DND-41 (cell line): ENCODE measurements around the gene ARHGEF4.

Experiments
- ATAC-seq: fragments of 200-7000 bp; cut with Tn5 transposase; 3 replicates; pipeline ENCODE4 v1.9.1; 2021; ENCODE audit warnings: low read depth; ENCODE audit not compliant: insufficient read depth
- DNase-seq: peaks from one replicate; pipeline ENCODE4 v3.0.0-alpha.2; 2020
- H2AFZ ChIP-seq: 2 replicates; pipeline ENCODE4 v1.6.0; 2012; ENCODE audit warnings: low read depth, low read length
- H3K27ac ChIP-seq: 2 replicates; pipeline ENCODE4 v1.5.1; 2012; ENCODE audit warnings: low read length, inconsistent platforms
- H3K27me3 ChIP-seq: fragments of 200-600 bp; sonication (generic); 2 replicates; pipeline ENCODE4 v1.6.0; 2012; ENCODE audit warnings: low read length, mild to moderate bottlenecking, inconsistent platforms; ENCODE audit not compliant: insufficient read depth, poor library complexity
- H3K36me3 ChIP-seq: 2 replicates; pipeline ENCODE4 v1.5.1; 2012; ENCODE audit warnings: low read length, inconsistent platforms; ENCODE audit not compliant: insufficient read depth
- H3K4me1 ChIP-seq: 2 replicates; pipeline ENCODE4 v1.5.1; 2012; ENCODE audit warnings: mild to moderate bottlenecking, low read length; ENCODE audit not compliant: insufficient read depth
- H3K4me2 ChIP-seq: 2 replicates; pipeline ENCODE4 v1.6.0; 2012; ENCODE audit warnings: mild to moderate bottlenecking, moderate library complexity, low read length, inconsistent platforms; ENCODE audit not compliant: insufficient read depth
- H3K4me3 ChIP-seq, 2 experiments: fragments of 200-600 bp in 1 of 2; shearing (Covaris generic) in 1 of 2; 2 replicates each; pipeline ENCODE4 v1.5.1; 2012 to 2016; ENCODE audit warnings: inconsistent platforms in 2 of 2, low read length in 2 of 2, mild to moderate bottlenecking in 2 of 2, low read depth in 1 of 2, moderate library complexity in 1 of 2
- H3K79me2 ChIP-seq: 2 replicates; pipeline ENCODE4 v1.6.0; 2012; ENCODE audit warnings: low read length, inconsistent platforms; ENCODE audit not compliant: insufficient read depth
- H3K9ac ChIP-seq: 2 replicates; pipeline ENCODE4 v1.6.0; 2012; ENCODE audit warnings: low read depth, mild to moderate bottlenecking, inconsistent platforms, low read length, moderate library complexity
- H3K9me3 ChIP-seq: 2 replicates; pipeline ENCODE4 v1.5.1; 2012; ENCODE audit warnings: low read length, moderate library complexity, mild to moderate bottlenecking, inconsistent platforms; ENCODE audit not compliant: insufficient read depth, severe bottlenecking
- H4K20me1 ChIP-seq: 2 replicates; pipeline ENCODE4 v1.6.0; 2012; ENCODE audit warnings: low read length; ENCODE audit not compliant: insufficient read depth
- CTCF ChIP-seq: IDR thresholded peaks from 2 replicates; pipeline ENCODE4 v1.5.1; 2012; ENCODE audit warnings: borderline replicate concordance, low read length, moderate library complexity, mild to moderate bottlenecking; ENCODE audit not compliant: poor library complexity, severe bottlenecking; ENCODE audit errors: extremely low read depth
- EZH2 ChIP-seq: IDR thresholded peaks from 3 replicates; pipeline ENCODE4 v1.6.1; 2012; ENCODE audit warnings: borderline replicate concordance, low read depth, mild to moderate bottlenecking, moderate library complexity, low read length, inconsistent platforms; ENCODE audit not compliant: severe bottlenecking

ARHGEF4 gene

DNA sequence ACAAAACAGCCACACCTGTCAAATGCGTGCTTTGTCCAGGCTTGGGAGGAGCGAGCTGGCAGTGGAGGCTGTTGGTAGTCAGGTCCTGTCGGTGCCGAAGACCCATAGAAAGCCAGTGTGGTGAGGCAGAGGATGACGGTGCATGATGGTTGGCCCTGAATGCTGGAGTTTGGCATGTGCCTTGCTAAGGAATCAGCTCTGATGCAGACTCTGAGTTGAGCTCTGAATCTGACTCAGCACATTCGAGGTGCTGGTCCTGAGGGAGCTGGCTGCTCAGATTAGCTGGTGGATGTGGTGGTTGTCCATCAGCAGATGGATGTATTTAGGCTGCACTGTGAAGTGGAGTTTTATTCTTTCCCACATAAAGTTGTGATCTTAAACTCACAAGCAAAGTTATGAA is 111.3 kb downstream of the ARHGEF4 start:
- Histone ChIP-seq H3K4me2 (no peak overlapping the region), H3K36me3 (no peaks in the 10 kb centered on the region), H3K4me1 (no peaks in the 10 kb centered on the region), H2AFZ (no peak overlapping the region), H3K4me3 (no peak overlapping the region), H4K20me1 (no peaks in the 10 kb centered on the region), H3K27ac (no peak overlapping the region), H3K79me2 (no peaks in the 10 kb centered on the region), H3K9me3 (peaks cover 21% of the 10 kb centered on the region), H3K9ac (no peak overlapping the region), H3K27me3 (no peaks in the 10 kb centered on the region)
- DNase-seq (no peak), ATAC-seq (no peak)
- TF ChIP-seq EZH2, result no peak
- TF ChIP-seq CTCF, result no peak

GRCh38 chr2:130949954-130950353 is 113.2 kb downstream of the ARHGEF4 start:
- TF ChIP-seq CTCF, result no peak
- TF ChIP-seq EZH2, result no peak
- H3K4me1 ChIP-seq, result no peaks in the 10 kb centered on the region
- DNase-seq (no peak), ATAC-seq (no peak)
- H3K9me3 ChIP-seq, result peaks cover 15% of the 10 kb centered on the region
- H4K20me1 ChIP-seq, result no peaks in the 10 kb centered on the region
- no peak overlapping the region for H3K9ac ChIP-seq
- H3K4me2 ChIP-seq, result no peak overlapping the region
- no peaks in the 10 kb centered on the region for H3K79me2 ChIP-seq
- H3K4me3 ChIP-seq, result no peak overlapping the region
- H3K27me3 ChIP-seq, result no peaks in the 10 kb centered on the region
- no peaks in the 10 kb centered on the region for H3K36me3 ChIP-seq
- H2AFZ ChIP-seq, result no peak overlapping the region
- H3K27ac ChIP-seq, result no peak overlapping the region

DNA sequence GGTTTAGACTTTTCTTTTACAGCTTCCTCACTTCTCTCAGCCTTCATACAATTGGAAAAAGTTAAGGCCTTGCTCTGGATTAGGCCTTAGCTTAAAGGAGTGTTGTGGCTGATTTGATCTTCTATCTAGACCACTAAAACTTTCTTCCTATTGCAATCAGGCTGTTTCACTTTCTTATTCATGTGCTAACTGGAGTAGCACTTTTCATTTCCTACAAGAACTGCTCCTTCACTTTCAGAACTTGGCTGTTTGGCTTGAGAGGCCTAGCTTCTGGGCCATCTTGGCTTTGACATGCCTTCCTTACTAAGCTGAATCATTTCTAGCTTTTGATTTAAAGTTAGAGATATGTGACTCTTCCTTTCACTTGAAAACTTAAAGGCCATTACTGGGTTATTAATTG is 114.3 kb downstream of the ARHGEF4 start:
- no peaks in the 10 kb centered on the region for H3K79me2 ChIP-seq
- no peaks in the 10 kb centered on the region for H3K27me3 ChIP-seq
- no peak overlapping the region for H2AFZ ChIP-seq
- no peak overlapping the region for H3K4me3 ChIP-seq
- DNase-seq (no peak), ATAC-seq (peak; percentile 54)
- no peak overlapping the region for H3K4me2 ChIP-seq
- TF ChIP-seq EZH2 (no peak), CTCF (no peak)
- no peaks in the 10 kb centered on the region for H4K20me1 ChIP-seq
- no peak overlapping the region for H3K27ac ChIP-seq
- no peaks in the 10 kb centered on the region for H3K36me3 ChIP-seq
- peaks cover 14% of the 10 kb centered on the region for H3K9me3 ChIP-seq
- H3K9ac ChIP-seq, result no peak overlapping the region
- H3K4me1 ChIP-seq, result no peaks in the 10 kb centered on the region

DNA sequence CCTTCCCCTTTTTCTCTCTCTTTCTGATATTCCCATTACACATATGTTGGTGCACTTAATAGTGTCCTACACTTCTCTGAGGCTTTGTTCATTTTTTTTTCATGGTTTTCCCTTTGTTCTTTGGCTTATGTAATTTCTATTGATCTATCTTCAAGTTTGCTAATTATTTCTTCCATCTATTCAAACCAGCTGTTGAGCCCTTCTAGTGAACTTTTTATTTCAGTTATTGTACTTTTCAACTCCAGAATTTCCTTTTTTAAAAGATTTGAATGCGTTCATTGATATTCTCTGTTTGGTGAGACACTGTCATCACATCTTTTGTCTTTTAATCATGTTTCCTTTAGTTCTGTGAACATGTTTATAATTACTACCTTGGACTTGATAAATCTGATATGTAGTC is 118.2 kb downstream of the ARHGEF4 start:
- Histone ChIP-seq H3K36me3 (no peaks in the 10 kb centered on the region), H2AFZ (no peak overlapping the region), H3K4me1 (no peaks in the 10 kb centered on the region), H3K9ac (no peak overlapping the region), H3K4me3 (no peak overlapping the region), H3K27me3 (no peaks in the 10 kb centered on the region), H3K9me3 (peaks cover 14% of the 10 kb centered on the region), H3K79me2 (no peaks in the 10 kb centered on the region), H3K4me2 (no peak overlapping the region), H3K27ac (no peak overlapping the region), H4K20me1 (no peaks in the 10 kb centered on the region)
- TF ChIP-seq EZH2 (no peak), CTCF (no peak)
- ATAC-seq (no peak), DNase-seq (no peak)
